Measurements from ENCODE around the gene ASGR1.
"Not testable (repeated sequence)": the region's sequence is repeated elsewhere in the genome, so short reads cannot be mapped to it uniquely, and the experiment has no call there.

Gene ASGR1

GRCh38 chr17:7147772-7148171 is 31.4 kb downstream of the ASGR1 start:
- no peak for DNase-seq

GRCh38 chr17:7146115-7146514 is 33.1 kb downstream of the ASGR1 start:
- DNase-seq: no peak

GRCh38 chr17:7144213-7144612 is 35.0 kb downstream of the ASGR1 start:
- no peak for DNase-seq

- DNase-seq: no peak
Observed at GRCh38 chr17:7141824-7142223, 37.3 kb downstream of the ASGR1 start.

- DNase-seq: no peak
Observed at GRCh38 chr17:7139400-7139799, 39.8 kb downstream of the ASGR1 start.

- no peak for DNase-seq
Observed at GRCh38 chr17:7138800-7139381, 40.3 kb downstream of the ASGR1 start.

GRCh38 chr17:7137171-7137943 is 41.8 kb downstream of the ASGR1 start:
- no peak for DNase-seq

GRCh38 chr17:7136266-7136877 is 42.8 kb downstream of the ASGR1 start:
- DNase-seq: peak in 1 of 2 experiments; percentile 4

GRCh38 chr17:7133916-7134315 is 45.3 kb downstream of the ASGR1 start:
- no peak for DNase-seq

- no peak for DNase-seq
Observed at GRCh38 chr17:7133424-7133823, 45.7 kb downstream of the ASGR1 start.

GRCh38 chr17:7132511-7133094 is 46.6 kb downstream of the ASGR1 start:
- DNase-seq: no peak

GRCh38 chr17:7131423-7131791 is 47.8 kb downstream of the ASGR1 start:
- DNase-seq: no peak

- DNase-seq: no peak
Observed at GRCh38 chr17:7130621-7131422, 48.3 kb downstream of the ASGR1 start.

GRCh38 chr17:7129311-7129710 is 49.9 kb downstream of the ASGR1 start:
- no peak for DNase-seq

GRCh38 chr17:7128160-7128559 is 51.0 kb downstream of the ASGR1 start:
- no peak for DNase-seq

- DNase-seq: not testable (repeated sequence)
Observed at GRCh38 chr17:7127501-7127900, 51.7 kb downstream of the ASGR1 start.

- DNase-seq: not testable (repeated sequence)
Observed at GRCh38 chr17:7126386-7126785, 52.8 kb downstream of the ASGR1 start.

- no peak for DNase-seq
Observed at GRCh38 chr17:7124923-7125322, 54.2 kb downstream of the ASGR1 start.

GRCh38 chr17:7123844-7124243 is 55.3 kb downstream of the ASGR1 start:
- DNase-seq: no peak

Measured in NCI-H187 (cell line).